ENCODE results near the gene MYL9.
"Not testable (repeated sequence)": the region's sequence is repeated elsewhere in the genome, so short reads cannot be mapped to it uniquely, and the experiment has no call there.

MYL9 gene

DNA sequence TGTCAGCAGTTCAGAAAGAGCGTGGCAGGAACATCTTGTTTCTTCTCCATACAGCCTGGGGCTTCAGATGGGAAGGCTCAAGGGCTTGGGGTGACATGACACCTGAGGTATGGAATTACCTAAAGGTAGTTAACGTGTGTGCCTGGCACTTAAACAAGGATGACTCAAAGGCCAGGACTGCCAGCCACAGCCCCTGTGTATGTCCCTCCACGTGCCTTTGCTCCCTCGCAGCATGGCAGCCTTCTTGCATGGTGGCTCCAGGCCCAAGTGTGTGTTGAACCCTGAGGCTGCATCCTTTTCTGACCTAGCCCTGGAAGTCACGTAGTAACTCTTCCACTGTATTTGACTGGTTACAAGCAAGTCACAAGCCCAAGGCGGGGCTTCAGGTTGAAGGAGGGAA lies 33.6 kb upstream of the MYL9 start:
- DNase-seq (ENCODE audit: low read depth, low spot score), result no peak
- H3K4me3 ChIP-seq (ENCODE audit: low read depth, low read length), result no peak overlapping the region
- in situ Hi-C loops (cut with HindIII; ENCODE audit: low sequenced_read_pairs), result no loop called here
- TF ChIP-seq, protein P1, sequence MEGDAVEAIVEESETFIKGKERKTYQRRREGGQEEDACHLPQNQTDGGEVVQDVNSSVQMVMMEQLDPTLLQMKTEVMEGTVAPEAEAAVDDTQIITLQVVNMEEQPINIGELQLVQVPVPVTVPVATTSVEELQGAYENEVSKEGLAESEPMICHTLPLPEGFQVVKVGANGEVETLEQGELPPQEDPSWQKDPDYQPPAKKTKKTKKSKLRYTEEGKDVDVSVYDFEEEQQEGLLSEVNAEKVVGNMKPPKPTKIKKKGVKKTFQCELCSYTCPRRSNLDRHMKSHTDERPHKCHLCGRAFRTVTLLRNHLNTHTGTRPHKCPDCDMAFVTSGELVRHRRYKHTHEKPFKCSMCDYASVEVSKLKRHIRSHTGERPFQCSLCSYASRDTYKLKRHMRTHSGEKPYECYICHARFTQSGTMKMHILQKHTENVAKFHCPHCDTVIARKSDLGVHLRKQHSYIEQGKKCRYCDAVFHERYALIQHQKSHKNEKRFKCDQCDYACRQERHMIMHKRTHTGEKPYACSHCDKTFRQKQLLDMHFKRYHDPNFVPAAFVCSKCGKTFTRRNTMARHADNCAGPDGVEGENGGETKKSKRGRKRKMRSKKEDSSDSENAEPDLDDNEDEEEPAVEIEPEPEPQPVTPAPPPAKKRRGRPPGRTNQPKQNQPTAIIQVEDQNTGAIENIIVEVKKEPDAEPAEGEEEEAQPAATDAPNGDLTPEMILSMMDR (IDR thresholded peaks at IDR 0.05; ENCODE audit: low read depth, low read length), result no peak

DNA sequence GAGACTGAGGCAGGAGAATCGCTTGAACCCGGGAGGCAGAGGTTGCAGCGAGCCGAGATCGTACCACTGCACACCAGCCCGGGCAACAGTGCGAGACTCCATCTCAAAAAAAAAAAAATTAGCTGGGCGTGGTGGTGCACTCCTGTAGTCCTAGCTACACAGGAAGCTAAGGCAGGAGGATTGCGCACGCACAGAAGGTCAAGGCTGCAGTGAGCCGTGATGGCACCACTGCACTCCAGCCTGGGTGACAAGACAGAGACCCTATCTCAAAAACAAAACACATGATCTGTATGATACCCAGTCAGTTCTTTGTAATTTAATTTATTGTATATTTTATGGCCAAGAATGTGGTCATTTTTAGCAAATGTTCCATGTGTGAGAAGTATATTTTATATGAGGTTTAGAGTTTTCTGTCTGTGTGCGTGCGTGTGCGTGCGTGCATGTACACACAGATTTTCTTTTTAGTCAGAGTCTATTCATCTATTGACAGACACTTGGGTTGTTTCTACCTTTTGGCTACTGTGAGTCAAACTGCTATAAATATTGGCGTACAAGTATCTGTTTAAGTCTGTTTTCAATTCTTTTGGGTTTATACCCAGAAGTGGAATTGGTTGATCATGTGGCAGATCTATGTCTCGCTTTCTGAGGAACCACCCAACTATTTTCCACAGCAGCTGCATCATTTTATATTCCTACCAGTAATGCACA lies 22.2 kb upstream of the MYL9 start:
- no peak for DNase-seq (ENCODE audit: low read depth, low spot score)
- H3K4me3 ChIP-seq (ENCODE audit: low read depth, low read length), result no peak overlapping the region
- in situ Hi-C loops (cut with HindIII; ENCODE audit: low sequenced_read_pairs), result no loop called here
- TF ChIP-seq, protein P1 (IDR thresholded peaks at IDR 0.05; ENCODE audit: low read depth, low read length), result no peak

DNA sequence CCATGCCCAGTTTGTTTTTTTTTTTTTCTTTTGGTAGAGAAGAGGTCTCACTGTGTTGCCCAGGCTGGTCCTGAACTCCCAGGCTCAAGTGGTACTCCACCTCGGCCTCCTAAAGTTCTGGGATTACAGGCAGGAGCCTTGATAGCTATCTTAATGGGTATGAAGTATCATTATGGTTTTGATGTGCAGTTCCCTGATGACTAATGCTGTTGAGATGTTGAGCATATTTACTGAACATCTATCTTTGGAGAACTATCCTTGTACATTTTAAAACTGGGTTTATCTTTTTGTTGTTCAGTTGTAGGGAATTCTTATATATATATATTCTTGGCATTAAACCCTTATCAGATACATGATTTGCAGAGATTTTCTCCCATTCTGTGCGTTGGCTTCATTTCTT lies 21.4 kb upstream of the MYL9 start:
- H3K4me3 ChIP-seq (ENCODE audit: low read depth, low read length), result no peak overlapping the region
- DNase-seq (ENCODE audit: low read depth, low spot score), result no peak
- TF ChIP-seq, protein P1 (IDR thresholded peaks at IDR 0.05; ENCODE audit: low read depth, low read length), result no peak
- in situ Hi-C loops (cut with HindIII; ENCODE audit: low sequenced_read_pairs), result no loop called here

DNA sequence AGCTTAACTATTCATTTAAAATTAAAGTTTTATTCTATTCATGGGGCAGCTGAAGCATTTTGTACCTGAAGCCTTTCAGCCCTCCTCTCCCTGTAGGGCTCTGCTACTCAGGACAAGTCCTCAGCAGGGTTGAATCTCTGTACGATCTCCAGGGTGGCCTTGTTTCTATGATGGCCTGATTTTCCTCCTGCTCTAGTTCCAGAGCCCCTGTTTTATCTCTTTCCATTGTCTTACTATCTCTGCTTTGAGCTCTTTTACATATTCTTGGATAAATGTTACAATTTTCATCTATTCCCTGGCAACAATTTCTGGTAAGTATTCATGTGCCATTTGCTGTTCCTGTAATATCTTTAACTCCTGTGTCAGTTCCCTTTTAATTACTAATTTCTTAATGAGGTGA lies 19.8 kb upstream of the MYL9 start:
- TF ChIP-seq, protein P1 (IDR thresholded peaks at IDR 0.05; ENCODE audit: low read depth, low read length), result no peak
- H3K4me3 ChIP-seq (ENCODE audit: low read depth, low read length), result no peak overlapping the region
- DNase-seq (ENCODE audit: low read depth, low spot score), result no peak
- in situ Hi-C loops (cut with HindIII; ENCODE audit: low sequenced_read_pairs), result no loop called here

DNA sequence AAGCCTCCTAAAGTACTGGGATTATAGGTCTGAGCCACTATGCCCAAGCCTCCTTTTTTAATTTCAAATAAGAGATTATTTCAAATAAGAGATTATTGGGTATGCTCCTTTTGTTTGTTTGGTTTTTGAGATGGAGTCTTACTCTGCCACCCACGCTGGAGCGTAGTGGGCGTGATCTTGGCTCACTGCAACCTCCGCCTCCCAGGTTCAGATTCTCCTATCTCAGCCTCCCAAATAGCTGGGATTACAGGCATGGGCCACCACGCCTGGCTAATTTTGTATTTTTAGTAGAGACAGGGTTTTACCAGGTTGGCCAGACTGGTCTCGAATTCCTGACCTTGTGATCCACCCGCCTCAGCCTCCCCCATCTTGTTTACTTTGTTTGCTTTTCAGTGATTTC lies 18.9 kb upstream of the MYL9 start:
- H3K4me3 ChIP-seq (ENCODE audit: low read depth, low read length); DNase-seq (ENCODE audit: low read depth, low spot score); in situ Hi-C loops (cut with HindIII; ENCODE audit: low sequenced_read_pairs): not testable (repeated sequence)

DNA sequence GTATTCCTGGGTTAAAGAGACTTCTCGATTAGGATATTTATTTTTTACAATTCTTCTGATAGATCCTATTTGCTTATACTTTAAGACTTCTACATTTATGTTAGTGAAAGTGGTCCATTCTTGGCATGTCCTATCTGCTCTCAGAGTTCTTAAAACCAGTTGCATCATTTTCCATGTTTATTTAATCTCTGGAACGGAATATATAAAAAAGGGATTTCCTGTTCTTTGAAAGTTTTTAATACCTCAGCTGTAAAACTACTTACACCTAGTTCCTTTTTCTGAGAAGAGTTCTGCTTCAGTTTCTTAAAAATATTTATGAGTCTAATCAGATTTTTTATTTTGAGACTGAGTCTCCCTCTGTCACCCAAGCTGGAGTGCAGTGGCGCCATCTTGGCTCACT lies 18.0 kb upstream of the MYL9 start:
- no peak overlapping the region for H3K4me3 ChIP-seq (ENCODE audit: low read depth, low read length)
- TF ChIP-seq, protein P1 (IDR thresholded peaks at IDR 0.05; ENCODE audit: low read depth, low read length), result no peak
- DNase-seq (ENCODE audit: low read depth, low spot score), result no peak
- in situ Hi-C loops (cut with HindIII; ENCODE audit: low sequenced_read_pairs), result no loop called here

DNA sequence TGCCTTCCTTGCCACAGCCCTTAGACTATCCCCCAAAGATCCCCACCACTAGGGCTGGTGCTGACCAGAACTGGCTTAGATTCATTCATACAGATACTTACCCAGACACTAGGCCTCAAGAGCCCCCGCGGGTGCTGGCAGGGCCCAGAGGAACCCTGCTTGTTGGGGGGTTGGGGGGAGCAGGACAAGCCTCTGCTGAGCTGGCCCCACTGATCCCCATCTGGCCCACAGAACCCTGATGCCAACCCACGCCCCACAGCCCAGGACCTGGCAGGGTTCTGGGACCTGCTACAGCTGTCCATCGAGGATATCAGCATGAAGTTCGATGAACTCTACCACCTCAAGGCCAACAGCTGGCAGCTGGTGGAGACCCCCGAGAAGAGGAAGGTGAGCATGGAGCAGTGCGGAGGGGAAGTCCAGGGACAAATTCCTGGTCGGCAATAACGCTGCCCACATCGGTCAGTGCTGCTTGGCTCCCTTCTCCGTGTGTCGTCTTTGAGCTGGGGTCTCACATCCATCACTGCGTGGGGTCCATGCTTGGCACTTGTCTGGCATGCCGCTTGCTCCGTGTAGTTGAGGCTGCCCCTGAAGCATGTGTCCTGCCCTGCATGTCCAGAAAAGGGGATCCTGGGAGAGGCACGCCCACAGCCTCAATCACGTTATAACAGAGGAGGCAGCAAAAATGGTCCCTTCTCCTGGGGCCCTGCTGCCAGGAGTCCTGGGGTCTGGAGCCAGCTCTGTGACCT lies 15.5 kb upstream of the MYL9 start:
- TF ChIP-seq, protein P1 (IDR thresholded peaks at IDR 0.05; ENCODE audit: low read depth, low read length), result no peak
- in situ Hi-C loops (cut with HindIII; ENCODE audit: low sequenced_read_pairs), result no loop called here
- H3K4me3 ChIP-seq (ENCODE audit: low read depth, low read length), result no peak overlapping the region
- no peak for DNase-seq (ENCODE audit: low read depth, low spot score)

All from astrocyte of the spinal cord (primary cell).